NT2/D1 (cell line): ENCODE measurements around the gene TBX1.

Source experiments
- SUZ12 ChIP-seq: IDR thresholded peaks from 2 replicates; pipeline ENCODE4 v1.6.1; 2011; ENCODE audit not compliant: insufficient read length, insufficient read depth; ENCODE audit errors: extremely low read depth
- ZNF274 ChIP-seq: IDR thresholded peaks from 2 replicates; pipeline ENCODE4 v1.6.1; 2011; ENCODE audit warnings: mild to moderate bottlenecking, low read depth, low read length

DNA sequence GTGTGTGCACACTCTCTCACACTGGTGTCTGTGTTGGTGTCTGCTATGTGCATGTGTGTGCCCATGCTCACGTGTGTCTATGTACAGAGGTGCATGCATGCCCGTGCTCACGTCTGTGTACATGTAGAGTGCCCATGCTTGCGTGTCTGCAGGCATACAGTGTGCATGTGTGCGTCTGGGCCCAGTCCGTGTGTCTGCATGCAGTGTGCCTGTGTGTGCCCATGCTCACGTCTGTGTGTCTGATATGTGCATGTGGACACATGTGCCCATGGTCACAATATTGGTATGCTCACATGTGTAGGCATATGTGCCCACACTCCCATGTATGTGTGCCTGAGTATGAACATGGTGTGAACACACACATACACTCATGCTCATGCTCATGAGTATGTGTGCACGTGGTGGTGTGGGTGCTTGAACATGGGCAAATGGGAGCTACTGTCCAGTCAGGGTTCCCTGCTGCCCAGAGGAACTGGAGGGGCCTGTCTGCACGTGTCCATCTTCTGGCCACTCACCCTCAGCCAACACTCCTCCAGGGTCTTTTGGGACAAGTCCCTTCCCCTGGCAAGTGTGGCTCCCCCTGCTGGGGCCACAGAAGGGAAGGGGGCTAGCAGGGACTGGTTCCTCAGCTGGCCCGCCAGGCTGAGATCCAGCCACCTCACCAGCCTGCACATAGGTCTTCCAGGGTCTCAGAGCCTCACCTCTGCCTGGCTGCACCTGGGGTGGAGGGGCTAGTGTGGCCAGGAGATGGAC lies 7.3 kb upstream of the TBX1 start:
- TF ChIP-seq ZNF274 (no peak), SUZ12 (no peak)
